HepG2 (cell line): ENCODE results near the gene TOLLIP. TPM values are rescaled to one million over a fixed set of nuclear protein-coding genes. Genes with fewer than 3 reads are reported as not detected.
A peak's percentile ranks its signal among the peaks of the same experiment; 100 is the strongest.

Source experiments
- ATAC-seq: fragments of 200-7000 bp; cut with Tn5 transposase; 3 replicates; pipeline ENCODE4 v1.9.1; 2020; ENCODE audit warnings: mild to moderate bottlenecking, moderate library complexity
- BruUV-seq: library from RNA; stranded (reverse); fragments of 400-500 nt; replicated peaks from 2 replicates; lab custom pipeline; 2021; lab: Mats Ljungman, UMichigan
- CTCF ChIA-PET: fragments of 300-600 bp; formaldehyde crosslinking; extraction: SDS; loops from one replicate; lab custom pipeline; 2021; ENCODE audit warnings: low total read pairs, inconsistent platforms, low intra/inter-chr PET ratio; lab: Yijun Ruan, JAX
- POLR2A ChIA-PET: fragments of 350-600 bp; sonication (Branson Sonifier 250); formaldehyde crosslinking; loops from one replicate; lab custom pipeline; 2020; ENCODE audit warnings: antibody characterized with exemption, inconsistent platforms; lab: Yijun Ruan, JAX
- DNase-seq: peaks from one replicate; pipeline ENCODE4 v3.0.0-alpha.2; 2015; ENCODE audit warnings: low spot score
- FAIRE-seq: peaks from 3 replicates; lab custom pipeline; 2011; peaks lifted over from hg19 to GRCh38; lab: Jason Lieb, UNC
- H2AFZ ChIP-seq: one replicate; pipeline ENCODE4 v1.6.1; 2011; ENCODE audit warnings: low read length, inconsistent platforms
- H3K27ac ChIP-seq: fragments of 300-600 bp; 3 replicates; pipeline ENCODE4 v1.8.0; 2011; ENCODE audit warnings: mixed run types, mild to moderate bottlenecking, mixed read lengths, low read length, inconsistent platforms; ENCODE audit not compliant: insufficient read depth; ENCODE audit errors: extremely low read length
- H3K27me3 ChIP-seq, 2 experiments: fragments of 200-600 bp in 1 of 2; 2 replicates in 1 of 2; 3 replicates in 1 of 2; pipeline versions ENCODE4 v1.6.0 to v1.8.0; 2011; ENCODE audit warnings: low read length in 2 of 2, mild to moderate bottlenecking in 2 of 2, moderate library complexity in 2 of 2, inconsistent platforms in 1 of 2; ENCODE audit not compliant: insufficient read depth in 2 of 2, control insufficient read depth in 1 of 2
- H3K36me3 ChIP-seq, 2 experiments: fragments of 200-600 bp in 1 of 2; replicated peaks in 1 of 2; 2 replicates in 1 of 2; 3 replicates in 1 of 2; pipeline versions ENCODE4 v1.5.1 to v1.8.0; 2011; ENCODE audit warnings: low read length in 2 of 2, inconsistent platforms in 1 of 2; ENCODE audit not compliant: insufficient read depth in 2 of 2, control insufficient read depth in 1 of 2
- H3K4me1 ChIP-seq: 2 replicates; pipeline ENCODE4 v1.5.1; 2012; ENCODE audit warnings: low read length, inconsistent platforms; ENCODE audit not compliant: insufficient read depth
- H3K4me2 ChIP-seq: 2 replicates; pipeline ENCODE4 v1.6.0; 2011; ENCODE audit warnings: low read depth, low read length, inconsistent platforms
- H3K4me3 ChIP-seq, 3 experiments: fragments of 200-600 bp in 1 of 3; sonication (generic), shearing (Covaris generic) in 1 of 3; replicated peaks in 1 of 3; 2 replicates each; pipeline ENCODE4 v1.5.1; 2011 to 2016; ENCODE audit warnings: low read length in 3 of 3, inconsistent platforms in 2 of 3, low read depth in 2 of 3, mild to moderate bottlenecking in 2 of 3, control low read depth in 1 of 3, mixed read lengths in 1 of 3; ENCODE audit not compliant: insufficient read depth in 1 of 3
- H3K79me2 ChIP-seq: one replicate; pipeline ENCODE4 v1.6.1; 2011; ENCODE audit warnings: low read length, inconsistent platforms; ENCODE audit not compliant: insufficient read depth
- H3K9ac ChIP-seq: 2 replicates; pipeline ENCODE4 v1.6.0; 2011; ENCODE audit warnings: mild to moderate bottlenecking, low read depth, low read length, inconsistent platforms; ENCODE audit not compliant: insufficient read depth
- H3K9me3 ChIP-seq: 2 replicates; pipeline ENCODE4 v1.5.1; 2012; ENCODE audit warnings: mild to moderate bottlenecking, low read length
- H4K20me1 ChIP-seq: 2 replicates; pipeline ENCODE4 v1.6.0; 2011; ENCODE audit warnings: inconsistent platforms, mild to moderate bottlenecking, low read length, moderate library complexity; ENCODE audit not compliant: insufficient read depth
- HHEX ChIP-seq: IDR thresholded peaks from 2 replicates; pipeline ENCODE4 v1.6.1; 2016; ENCODE audit warnings: control low read depth
- RBM39 ChIP-seq: fragments of 200-400 bp; formaldehyde crosslinking; IDR thresholded peaks from one replicate; pipeline ENCODE4 v1.6.1; 2018; ENCODE audit warnings: antibody characterized with exemption, mild to moderate bottlenecking, low read depth, low read length; ENCODE audit not compliant: poor library complexity, severe bottlenecking
- ZNF83 ChIP-seq: sonication (generic); formaldehyde crosslinking; IDR thresholded peaks from 2 replicates; pipeline ENCODE4 v1.4.0; 2020; ENCODE audit warnings: missing genetic modification reagents, mild to moderate bottlenecking, borderline replicate concordance
- WGBS: methylation state at CpG from one replicate; pipeline ENCODE4 v1.1.6; 2017; ENCODE audit warnings: low lambda C conversion rate; 5-methylcytosine and 5-hydroxymethylcytosine counted together
- in situ Hi-C: cut with HindIII; loops from 2 replicates; pipeline ENCODE4 v1.10.0; 2017; ENCODE audit warnings: low pct_unique_long_range_greater_than_20kb; ENCODE audit not compliant: extremely low pct_ligation_motif_present
- intact Hi-C: fragments of 100-400 bp; cut with micrococcal nuclease; formaldehyde crosslinking; loops from one replicate; pipeline ENCODE4 v1.10.0; 2022; ENCODE audit not compliant: unreplicated experiment
- polyA plus RNA-seq, 8 experiments: library from polyadenylated mRNA; depleted of rRNA in 3 of 8; stranded (reverse) in 7 of 8; unstranded in 1 of 8; fragments of >200 nt; fragmentation: Illumina TruSeq in 4 of 8; extraction: Trizol in 4 of 8; gene quantifications; 2 replicates each; pipeline versions ENCODE4 v1.2.1 to v1.2.3, GENCODE V29; 2011 to 2016; ENCODE audit warnings: low read depth in 4 of 8, missing spikeins in 1 of 8, mixed read lengths in 1 of 8; ENCODE audit not compliant: insufficient read depth in 1 of 8
- total RNA-seq, 5 experiments: library from RNA; depleted of rRNA; stranded (reverse); fragments of >200 nt; fragmentation: Illumina TruSeq; extraction: Trizol; gene quantifications; 2 replicates each; pipeline ENCODE4 v1.2.3, GENCODE V29; 2016; ENCODE audit warnings: low read depth in 1 of 5
- TF ChIP-seq, protein P1 (sequence below): sonication (generic); formaldehyde crosslinking; IDR thresholded peaks from 2 replicates; pipeline ENCODE4 v1.4.0; 2020; ENCODE audit warnings: mild to moderate bottlenecking, missing genetic modification reagents
- TF ChIP-seq, protein P2 (sequence below): sonication (generic); formaldehyde crosslinking; conservative IDR thresholded peaks from 2 replicates; pipeline ENCODE4 v1.5.0; 2020; ENCODE audit warnings: missing genetic modification reagents
- TF ChIP-seq, protein P3 (sequence below): sonication (generic); formaldehyde crosslinking; conservative IDR thresholded peaks from 2 replicates; pipeline ENCODE4 v1.4.0; 2020; ENCODE audit warnings: missing genetic modification reagents

Gene TOLLIP
- total and polyA plus RNA-seq, 2 of the 13 experiments (the other 11 are each of a cell fraction or from before 2014, with no cell fraction given), result 25.9 to 47.5 TPM

DNA sequence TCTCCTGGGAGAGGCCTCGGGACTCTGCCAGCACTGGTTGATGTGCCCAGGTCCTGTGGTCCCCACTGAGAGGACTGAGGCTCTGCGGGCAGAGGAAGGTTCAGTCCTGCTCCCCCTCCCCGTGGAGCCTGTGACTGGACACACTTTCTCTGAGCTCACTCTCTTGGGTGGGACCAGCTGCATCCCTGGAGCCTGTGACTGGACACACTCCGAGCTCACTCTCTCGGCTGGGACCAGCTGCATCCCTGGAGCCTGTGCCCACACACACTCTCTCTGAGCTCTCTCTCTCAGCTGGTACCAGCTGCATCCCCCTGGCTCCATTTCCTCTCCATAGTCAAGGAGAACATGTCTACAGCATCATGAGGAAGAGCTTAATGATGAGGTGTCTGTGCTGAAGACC lies 39.5 kb downstream of the TOLLIP start:
- peaks cover 10% of the 10 kb centered on the region; the same call in 1 of the 2 replicates for H3K9me3 ChIP-seq
- no peak overlapping the region for H3K27ac ChIP-seq
- H3K79me2 ChIP-seq, result no peaks in the 10 kb centered on the region
- H3K36me3 ChIP-seq, result peaks cover 1 to 6% of the 10 kb centered on the region in 2 experiments; a peak in 2 of 5 replicates
- FAIRE-seq (no peak), ATAC-seq (peak; percentile 44), DNase-seq (no peak)
- in situ Hi-C loops, result no loop called here
- H4K20me1 ChIP-seq, result no peaks in the 10 kb centered on the region
- CTCF ChIA-PET, result no interaction called here
- no peak overlapping the region for H2AFZ ChIP-seq
- no peak overlapping the region for H3K4me2 ChIP-seq
- no TSS peak for BruUV-seq
- intact Hi-C loops, result loop anchor here (10.0 kb wide), 1 partner anchor 65 kb away; no protein-coding TSS in a partner anchor
- H3K27me3 ChIP-seq, result no peaks in the 10 kb centered on the region
- no peak for TF ChIP-seq HHEX (CRISPR knock-in tag)
- TF ChIP-seq, protein P1, sequence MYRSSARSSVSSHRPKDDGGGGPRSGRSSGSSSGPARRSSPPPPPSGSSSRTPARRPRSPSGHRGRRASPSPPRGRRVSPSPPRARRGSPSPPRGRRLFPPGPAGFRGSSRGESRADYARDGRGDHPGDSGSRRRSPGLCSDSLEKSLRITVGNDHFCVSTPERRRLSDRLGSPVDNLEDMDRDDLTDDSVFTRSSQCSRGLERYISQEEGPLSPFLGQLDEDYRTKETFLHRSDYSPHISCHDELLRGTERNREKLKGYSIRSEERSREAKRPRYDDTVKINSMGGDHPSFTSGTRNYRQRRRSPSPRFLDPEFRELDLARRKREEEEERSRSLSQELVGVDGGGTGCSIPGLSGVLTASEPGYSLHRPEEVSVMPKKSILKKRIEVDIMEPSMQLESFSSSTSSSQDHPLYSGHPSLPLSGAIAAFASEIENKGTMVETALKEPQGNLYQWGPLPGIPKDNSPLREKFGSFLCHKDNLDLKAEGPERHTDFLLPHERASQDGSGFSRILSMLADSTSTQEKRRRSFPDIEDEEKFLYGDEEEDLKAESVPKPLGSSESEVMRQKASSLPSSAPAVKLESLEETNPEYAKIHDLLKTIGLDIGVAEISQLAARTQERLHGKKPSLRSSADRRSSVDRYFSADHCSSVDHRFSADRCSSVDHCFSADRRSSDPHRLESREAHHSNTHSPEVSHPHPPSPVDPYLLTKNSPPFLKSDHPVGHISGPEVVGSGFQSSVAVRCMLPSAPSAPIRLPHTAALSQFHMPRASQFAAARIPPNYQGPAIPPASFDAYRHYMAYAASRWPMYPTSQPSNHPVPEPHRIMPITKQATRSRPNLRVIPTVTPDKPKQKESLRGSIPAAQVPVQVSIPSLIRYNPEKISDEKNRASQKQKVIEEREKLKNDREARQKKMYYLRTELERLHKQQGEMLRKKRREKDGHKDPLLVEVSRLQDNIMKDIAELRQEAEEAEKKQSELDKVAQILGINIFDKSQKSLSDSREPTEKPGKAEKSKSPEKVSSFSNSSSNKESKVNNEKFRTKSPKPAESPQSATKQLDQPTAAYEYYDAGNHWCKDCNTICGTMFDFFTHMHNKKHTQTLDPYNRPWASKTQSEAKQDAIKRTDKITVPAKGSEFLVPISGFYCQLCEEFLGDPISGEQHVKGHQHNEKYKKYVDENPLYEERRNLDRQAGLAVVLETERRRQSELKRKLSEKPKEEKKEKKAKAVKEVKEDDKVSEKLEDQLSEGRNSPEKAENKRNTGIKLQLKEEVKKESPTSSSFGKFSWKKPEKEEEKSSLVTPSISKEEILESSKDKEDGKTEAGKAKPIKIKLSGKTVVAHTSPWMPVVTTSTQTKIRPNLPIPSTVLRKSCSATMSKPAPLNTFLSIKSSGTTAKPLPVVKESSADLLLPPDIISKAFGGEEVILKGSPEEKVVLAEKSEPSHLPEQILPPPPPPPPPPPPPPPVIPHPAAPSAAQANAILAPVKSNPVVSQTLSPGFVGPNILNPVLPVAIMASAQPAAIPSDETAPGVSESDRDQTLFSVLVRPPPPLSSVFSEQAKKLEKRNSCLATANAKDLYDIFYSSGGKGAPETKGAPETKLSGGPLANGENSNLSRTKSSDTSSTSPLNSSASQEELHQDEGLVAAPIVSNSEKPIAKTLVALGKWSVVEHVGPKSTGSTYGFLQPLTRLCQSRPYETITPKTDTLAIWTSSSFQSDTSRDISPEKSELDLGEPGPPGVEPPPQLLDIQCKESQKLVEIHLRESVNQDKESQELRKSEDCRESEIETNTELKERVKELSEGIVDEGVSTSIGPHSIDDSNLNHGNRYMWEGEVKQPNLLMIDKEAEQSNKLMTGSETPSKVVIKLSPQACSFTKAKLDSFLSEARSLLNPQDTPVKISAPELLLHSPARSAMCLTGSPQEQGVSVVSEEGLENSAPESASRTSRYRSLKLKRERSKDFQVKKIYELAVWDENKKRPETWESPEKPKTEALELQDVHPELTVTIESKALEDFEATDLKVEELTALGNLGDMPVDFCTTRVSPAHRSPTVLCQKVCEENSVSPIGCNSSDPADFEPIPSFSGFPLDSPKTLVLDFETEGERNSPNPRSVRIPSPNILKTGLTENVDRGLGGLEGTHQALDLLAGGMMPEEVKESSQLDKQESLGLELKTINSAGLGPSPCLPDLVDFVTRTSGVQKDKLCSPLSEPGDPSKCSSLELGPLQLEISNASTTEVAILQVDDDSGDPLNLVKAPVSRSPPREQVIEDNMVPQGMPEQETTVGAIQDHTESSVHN (CRISPR knock-in tag), result no peak
- no peak for TF ChIP-seq RBM39
- TF ChIP-seq, protein P2, sequence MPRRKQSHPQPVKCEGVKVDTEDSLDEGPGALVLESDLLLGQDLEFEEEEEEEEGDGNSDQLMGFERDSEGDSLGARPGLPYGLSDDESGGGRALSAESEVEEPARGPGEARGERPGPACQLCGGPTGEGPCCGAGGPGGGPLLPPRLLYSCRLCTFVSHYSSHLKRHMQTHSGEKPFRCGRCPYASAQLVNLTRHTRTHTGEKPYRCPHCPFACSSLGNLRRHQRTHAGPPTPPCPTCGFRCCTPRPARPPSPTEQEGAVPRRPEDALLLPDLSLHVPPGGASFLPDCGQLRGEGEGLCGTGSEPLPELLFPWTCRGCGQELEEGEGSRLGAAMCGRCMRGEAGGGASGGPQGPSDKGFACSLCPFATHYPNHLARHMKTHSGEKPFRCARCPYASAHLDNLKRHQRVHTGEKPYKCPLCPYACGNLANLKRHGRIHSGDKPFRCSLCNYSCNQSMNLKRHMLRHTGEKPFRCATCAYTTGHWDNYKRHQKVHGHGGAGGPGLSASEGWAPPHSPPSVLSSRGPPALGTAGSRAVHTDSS (CRISPR knock-in tag), result no peak
- TF ChIP-seq ZNF83 (CRISPR knock-in tag), result no peak
- TF ChIP-seq, protein P3, sequence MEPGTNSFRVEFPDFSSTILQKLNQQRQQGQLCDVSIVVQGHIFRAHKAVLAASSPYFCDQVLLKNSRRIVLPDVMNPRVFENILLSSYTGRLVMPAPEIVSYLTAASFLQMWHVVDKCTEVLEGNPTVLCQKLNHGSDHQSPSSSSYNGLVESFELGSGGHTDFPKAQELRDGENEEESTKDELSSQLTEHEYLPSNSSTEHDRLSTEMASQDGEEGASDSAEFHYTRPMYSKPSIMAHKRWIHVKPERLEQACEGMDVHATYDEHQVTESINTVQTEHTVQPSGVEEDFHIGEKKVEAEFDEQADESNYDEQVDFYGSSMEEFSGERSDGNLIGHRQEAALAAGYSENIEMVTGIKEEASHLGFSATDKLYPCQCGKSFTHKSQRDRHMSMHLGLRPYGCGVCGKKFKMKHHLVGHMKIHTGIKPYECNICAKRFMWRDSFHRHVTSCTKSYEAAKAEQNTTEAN (CRISPR knock-in tag), result no peak
- TF ChIP-seq, all 625 proteins: peak for 0
- Histone ChIP-seq H3K4me1 (no peaks in the 10 kb centered on the region), H3K9ac (no peak overlapping the region), H3K4me3 (no peak overlapping the region)
- POLR2A ChIA-PET, result no interaction called here
- WGBS, result no CpG with 5 or more reads among the region's 5 CpGs
